Measurements from ENCODE around the gene SPIC.
"Not testable (repeated sequence)": the region's sequence is repeated elsewhere in the genome, so short reads cannot be mapped to it uniquely, and the experiment has no call there.

Gene SPIC

DNA sequence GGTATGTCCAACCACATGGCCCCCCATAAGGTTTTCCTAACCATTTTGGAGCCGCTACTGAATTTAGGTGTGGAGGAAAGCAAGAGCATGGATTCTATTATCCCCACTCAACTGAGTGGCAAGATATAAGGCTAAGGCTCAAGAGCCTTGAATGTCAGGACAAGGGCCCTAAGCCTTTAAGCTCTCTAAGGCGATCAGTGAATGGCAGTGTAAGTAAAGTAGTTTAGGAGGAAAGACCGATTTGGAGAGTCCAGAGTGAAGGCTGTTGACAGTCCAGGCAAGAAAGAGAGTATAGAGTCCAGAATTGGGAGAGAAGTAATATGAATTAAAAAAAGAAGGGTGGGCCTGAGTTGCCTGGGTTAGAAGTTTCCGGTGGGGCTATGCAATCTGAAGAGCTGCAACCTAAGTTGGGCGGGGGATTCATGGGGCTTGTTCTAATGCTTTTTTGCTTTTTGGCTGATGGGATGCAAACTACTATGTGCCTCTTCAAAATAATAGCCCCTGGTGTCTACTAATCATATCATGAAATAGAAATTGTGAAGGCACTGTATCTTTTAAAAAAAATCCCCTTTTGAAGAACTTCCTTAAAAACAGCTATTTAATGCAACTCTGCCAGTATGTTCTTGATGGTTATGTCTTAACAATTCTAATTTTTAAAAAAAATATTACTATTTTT, at the start of gene SPIC:
TSS of gene SPIC (plus strand) at position 626 of the 676 bp plus-strand sequence. CDS start 1,569 bp downstream, outside the sequence.
- FAIRE-seq (no peak), DNase-seq (ENCODE audit: low spot score) (no peak)

DNA sequence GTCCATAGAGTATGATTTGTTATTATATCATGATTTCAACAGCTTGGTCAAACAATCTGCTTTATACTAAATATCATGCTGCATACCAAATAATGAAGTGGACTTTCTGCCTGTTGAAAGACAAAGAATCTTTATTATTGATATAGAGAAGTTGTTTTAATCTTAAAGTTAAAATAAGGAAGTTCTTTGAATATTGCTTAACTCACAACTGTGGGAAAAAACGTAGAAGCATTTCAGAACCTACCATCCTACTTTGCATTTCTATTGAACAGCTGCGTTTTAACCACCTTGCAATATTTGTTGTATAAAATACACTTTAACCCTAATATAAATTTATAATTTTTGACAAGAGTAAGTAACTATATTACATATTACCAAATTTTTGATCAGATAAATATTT, 44.7 kb upstream of the SPIC start:
- DNase-seq (ENCODE audit: low spot score) (no peak), FAIRE-seq (no peak)

DNA sequence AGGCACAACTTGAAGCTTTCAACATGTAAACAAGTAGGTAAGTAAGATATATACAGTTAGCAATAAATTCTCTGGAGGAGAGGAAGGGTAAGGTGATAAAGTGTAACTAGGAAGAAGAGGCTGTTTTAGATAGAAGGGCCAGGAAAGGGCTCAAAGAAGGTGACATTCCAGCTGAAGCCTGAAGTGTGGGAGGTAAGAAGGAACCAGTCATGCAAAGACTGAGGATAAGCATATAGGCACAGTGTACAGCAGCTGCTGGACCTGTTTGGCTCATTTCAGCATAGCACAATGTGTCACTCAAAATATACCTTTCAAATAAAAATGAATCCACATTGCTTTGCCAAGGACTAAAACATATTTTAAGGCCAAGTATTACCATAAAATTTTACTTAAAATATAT, 39.0 kb upstream of the SPIC start:
- no peak for DNase-seq (ENCODE audit: low spot score)
- no peak for FAIRE-seq

DNA sequence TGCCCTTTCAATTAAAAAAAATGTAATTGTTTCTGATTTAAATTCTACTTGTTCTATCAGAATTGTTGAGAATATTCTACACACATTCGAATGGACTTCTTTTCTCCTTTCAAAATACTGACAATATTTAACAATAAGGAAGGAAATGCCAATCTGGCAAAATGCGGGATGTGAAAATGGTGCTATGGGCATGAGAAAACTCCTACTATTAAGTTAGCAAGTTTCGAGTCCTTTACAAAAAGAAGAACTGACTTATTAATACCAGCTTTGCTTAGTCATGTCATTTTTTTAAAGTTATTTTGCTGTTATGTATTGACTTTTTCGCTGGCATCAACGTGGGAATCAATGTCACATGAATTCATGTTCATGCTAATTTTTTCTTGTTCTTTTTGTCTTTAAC, 35.9 kb upstream of the SPIC start:
- no peak for DNase-seq (ENCODE audit: low spot score)
- FAIRE-seq = no peak

DNA sequence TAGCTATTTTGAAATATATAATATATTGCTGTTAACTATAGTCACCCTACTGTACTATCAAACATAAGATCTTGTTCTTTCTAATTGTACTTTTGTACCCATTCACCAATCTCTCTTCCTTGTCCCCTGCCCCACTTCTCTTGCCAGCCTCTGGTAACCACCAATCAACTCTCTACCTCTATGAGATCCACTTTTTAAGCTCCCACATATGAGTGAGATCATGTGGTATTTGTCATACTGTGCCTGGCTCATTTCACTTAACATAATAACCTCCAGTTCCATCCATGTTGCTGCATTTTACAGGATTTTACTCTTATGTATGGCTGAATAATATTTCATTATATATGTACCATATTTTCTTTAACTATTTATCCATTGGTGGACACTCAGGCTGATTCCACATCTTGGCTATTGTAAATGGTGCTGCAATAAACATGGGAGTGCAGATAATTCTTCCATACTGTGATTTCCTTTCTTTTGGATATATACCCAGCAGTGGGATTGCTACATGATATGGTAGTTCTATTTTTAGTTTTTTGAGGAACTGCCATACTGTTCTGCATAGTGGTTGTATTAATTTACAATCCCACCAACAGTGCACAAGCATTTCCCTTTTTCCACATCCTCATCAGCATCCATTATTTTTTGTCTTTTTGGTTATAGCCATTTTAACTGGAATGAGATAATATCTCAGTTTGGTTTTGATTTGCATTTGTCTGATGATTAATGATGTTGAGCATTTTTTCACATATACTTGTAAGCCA, 33.5 kb upstream of the SPIC start:
- no peak for FAIRE-seq

DNA sequence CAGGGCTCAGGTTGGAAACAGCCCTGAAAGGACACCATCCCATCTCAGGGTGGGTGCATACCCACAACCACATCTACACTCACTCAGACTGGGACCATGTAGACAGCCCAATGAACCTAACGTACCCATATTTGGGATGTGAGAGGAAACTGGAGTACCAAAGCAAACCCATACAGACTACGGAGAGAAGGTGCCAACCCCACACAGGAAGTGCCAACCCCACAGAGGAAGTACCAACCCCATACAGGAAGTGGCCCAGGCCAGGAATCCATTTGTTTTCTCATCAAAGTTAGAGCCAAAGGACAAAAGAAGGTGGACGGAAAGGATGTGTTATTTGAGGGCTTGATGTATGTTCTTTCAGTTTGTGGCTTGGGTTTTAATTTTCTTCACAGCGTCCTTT, 19.5 kb upstream of the SPIC start:
- DNase-seq (ENCODE audit: low spot score) (no peak), FAIRE-seq (no peak)

More for the DNA sequence above, 33.5 kb upstream of the SPIC start:
- DNase-seq (ENCODE audit: low spot score) = no peak

DNA sequence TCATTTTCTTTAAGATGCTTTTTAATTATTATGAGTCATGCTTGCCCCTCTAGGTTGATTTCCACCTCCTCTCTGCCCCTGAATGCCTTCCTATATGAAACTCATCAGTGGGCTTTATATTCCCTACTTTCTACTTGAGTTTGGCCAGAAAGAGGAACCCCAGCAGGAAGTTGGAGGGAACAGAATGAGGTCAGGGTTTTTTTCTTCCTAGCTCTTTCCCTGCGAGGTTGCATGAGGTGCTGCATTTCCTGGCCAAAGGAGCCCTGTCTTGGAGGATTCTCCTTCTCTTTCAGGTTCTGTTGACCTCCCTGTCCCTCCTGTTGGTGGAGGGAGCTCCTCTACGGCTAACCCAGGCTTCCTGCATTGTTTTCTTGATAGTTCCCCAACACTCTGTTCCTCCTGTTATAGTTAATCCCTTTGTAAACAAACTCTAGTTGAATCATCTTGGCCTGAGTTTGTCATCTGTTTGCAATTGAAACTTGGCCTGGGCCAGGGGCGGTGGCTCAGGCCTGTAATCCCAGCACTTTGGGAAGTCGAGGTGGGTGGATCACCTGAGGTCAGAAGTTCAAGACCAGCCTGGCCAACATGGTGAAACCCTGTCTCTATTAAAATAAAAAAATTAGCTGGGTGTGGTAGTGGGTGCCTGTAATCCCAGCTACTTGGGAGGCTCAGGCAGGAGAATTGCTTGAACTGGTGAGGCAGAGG, 15.3 kb upstream of the SPIC start:
- no peak for FAIRE-seq

DNA sequence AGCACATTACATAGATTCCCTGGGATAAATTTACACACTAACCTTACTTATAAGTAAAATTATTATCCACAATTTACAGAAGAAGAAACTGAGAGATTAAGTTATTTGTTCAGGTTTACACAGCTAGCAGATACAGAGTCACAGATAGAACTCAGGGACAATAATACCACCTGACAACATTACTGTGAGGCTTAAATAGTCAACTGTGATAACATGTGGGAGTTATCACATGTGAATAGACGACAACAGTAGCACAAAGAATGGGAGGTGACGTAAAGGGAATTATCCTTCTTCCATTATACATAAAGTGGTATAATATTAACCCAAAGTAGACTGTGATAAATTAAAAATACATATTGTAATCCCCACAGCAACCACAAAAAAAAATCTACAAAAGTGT, 6.2 kb upstream of the SPIC start:
- DNase-seq (ENCODE audit: low spot score) (no peak), FAIRE-seq (no peak)

More for the DNA sequence above, 15.3 kb upstream of the SPIC start:
- peak; percentile 18 for DNase-seq (ENCODE audit: low spot score)

DNA sequence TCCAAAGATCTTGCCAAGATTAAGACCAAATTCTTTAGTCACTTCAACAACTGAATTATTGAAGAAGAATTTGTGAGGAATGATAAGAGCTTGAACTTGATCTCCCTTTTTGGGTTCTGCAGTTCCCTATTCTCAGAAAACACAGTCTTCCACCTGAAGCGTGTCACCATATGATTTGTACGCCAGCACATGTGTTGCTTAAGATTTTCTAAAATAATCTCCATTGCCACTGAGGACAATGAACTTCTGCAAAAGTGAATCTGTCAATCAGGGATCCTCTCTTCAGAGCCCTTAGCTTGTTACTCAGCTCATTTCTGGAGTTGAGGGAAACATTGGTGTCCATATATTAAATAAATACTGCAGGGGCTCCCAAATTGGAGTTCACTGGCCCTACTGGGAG, 4.2 kb upstream of the SPIC start:
- DNase-seq (ENCODE audit: low spot score) (no peak), FAIRE-seq (no peak)

DNA sequence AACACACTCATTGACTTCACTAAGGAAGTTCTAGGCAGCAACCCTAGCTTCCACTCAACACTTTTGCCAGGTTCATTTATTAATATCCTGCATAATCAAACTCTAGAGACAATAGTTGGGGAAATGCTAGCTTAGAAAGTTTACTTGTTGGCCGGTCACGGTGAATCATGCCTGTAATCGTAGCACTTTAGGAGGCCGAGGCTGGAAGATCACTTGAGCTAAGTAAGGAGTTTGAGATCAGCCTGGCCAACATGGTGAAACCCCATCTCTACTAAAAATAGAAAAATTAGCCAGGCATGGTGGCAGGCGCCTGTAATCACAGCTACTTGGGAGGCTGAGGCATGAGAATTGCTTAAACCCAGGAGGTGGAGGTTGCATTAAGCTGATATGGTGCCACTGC, 3.3 kb upstream of the SPIC start:
- not testable (repeated sequence) for DNase-seq (ENCODE audit: low spot score); FAIRE-seq

DNA sequence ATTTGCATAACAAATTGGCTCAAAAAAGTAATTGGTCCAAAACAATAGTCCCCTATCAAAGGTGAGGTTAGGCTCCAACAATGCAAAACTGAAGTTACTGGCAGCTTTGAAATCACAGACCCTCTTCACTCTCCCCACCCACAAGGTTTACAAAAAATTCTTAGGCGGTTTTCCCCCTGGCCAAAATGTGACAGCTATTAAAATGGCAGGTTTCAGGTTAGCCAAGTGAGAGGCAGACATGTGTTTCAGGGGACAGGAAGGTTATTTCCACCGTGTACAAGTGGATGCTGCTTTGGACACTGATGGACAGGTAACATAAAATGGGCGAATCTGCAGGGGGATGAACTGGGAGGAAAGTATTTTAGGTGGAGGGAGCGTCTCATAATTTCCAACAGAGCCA, 888 bp upstream of the SPIC start:
- DNase-seq (ENCODE audit: low spot score) (no peak), FAIRE-seq (no peak)

DNA sequence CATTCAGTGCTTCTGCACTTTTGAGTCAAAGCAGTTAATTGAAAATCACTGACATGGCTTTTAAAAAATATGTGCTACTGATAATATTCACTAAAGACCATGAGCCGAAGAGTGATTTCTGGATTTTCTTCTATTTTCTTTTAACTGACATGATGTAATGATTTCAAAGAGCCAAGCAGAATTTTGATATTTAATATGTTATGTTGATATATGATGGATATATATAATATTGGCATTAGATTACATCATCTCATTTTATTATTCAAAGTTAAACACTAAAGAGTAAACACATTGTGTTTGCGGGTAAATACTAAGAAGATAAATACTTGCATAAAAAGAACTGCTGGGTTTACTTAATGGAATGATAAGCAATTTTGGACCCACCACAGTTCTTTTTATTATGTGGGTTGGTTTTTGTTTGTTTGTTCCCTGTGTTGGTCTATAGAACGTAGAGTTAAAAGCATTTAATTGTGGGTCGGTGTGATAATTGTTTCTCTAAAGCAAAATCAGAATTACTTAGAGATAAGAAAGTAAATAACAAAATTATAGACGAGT, 692 bp downstream of the SPIC start:
- DNase-seq (ENCODE audit: low spot score) (no peak), FAIRE-seq (no peak)

DNA sequence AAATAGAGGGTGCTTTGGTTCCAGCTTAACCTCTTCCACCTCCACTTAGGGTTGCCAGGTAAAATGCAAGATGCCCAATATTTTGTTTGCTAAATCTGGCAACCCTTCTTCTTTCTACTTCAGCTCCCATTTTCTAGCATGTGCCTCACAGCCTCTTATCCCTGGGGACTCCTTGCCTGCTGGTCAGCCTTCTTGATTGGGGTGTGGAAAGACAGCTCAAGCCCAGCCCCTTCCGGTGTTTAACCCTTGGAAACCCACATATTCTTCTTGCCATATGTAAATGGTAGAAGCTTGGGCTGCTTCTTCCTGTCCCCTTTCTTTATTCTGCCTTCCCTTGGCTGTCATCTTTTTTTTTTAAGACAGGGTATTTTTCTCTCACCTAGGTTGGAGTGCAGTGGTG, 5.7 kb downstream of the SPIC start:
- DNase-seq (ENCODE audit: low spot score) = no peak
- FAIRE-seq = no peak

DNA sequence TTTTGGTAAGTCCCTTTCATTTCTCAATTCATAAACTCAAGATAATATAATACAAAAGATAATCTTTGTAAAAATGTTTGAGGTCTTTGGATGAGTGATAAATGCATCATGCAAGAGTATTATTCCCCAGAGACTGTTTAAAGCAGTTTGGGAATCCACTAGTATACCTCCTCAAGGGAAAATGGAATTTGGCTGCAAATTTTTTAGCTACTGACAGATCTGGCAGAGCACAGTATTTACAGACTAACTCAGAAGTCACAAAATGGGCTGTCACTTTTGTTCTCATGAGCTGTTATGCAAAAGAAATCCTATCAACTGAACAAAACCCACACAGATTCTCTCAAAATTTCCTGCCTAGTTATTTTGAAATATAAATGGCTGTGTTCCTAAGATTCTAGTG, 9.9 kb downstream of the SPIC start:
- FAIRE-seq = no peak
- no peak for DNase-seq (ENCODE audit: low spot score)

DNA sequence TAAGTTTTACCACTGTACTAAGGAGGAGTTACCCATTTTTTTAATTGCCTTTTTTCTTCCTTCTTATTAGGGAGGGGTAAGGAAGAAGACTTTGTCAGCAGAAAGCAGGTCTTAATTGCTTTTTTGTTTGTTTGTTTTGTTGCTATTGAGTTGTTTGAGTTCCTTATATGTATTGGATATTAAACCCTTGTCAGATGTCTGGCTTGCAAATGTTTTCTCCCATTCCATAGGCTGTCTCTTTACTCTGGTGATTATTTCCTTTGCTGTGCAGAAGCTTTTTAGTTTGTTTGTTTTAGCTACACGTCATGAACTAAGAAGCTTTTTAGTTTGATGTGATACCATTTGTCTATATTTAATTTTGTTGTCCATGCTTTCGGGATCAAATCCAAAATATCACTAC, 13.3 kb downstream of the SPIC start:
- DNase-seq (ENCODE audit: low spot score) (no peak), FAIRE-seq (no peak)

DNA sequence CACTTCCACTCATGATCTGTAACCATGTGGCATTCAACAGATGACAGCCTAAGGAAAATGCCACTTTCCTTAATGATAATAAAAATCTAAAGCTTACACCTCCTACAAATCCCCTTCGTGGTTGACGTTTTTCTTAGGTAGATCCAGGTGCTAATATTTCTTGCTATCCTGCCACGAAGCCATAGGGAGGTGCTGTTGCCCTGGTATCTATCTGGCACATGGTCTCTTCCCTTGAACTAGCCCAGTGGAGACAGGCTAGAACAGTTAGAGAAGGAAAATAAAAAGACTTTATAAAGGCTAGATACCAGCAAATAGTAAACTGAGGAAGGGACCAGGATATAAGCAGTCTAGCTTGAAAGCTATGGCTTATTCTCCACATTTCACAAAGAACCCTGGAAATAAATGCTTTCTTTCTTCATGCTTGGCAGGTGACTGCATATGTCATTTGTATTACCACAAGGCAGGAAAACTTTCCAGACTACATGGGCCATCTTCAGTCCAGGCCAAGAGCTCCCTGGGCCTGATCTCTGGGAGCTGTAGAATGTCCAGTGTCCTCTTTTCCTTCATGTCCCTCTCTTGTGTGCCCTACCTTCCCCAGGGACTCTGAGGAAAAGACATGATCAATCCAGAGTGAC, 15.3 kb downstream of the SPIC start:
- FAIRE-seq (no peak), DNase-seq (ENCODE audit: low spot score) (peak; percentile 9)

DNA sequence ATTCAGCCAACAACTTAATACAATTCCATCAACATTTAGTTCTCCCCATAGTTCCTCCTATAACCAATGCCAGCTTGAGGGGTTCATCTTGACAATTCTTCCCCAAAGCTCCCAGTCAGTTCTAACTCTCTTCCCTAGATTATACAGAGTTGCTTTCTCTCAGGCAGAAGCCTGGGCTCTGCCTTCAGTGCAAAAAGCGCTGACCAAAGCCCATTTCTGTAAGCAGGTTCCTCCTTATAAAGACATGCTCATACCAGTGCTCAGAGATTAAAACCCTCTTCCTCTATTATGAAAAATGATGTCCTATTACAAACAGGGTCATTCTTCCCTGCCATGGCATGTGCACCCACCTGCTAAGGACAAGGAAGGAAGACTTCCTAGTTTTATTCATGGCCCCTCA, 16.2 kb downstream of the SPIC start:
- DNase-seq (ENCODE audit: low spot score) (no peak), FAIRE-seq (no peak)

DNA sequence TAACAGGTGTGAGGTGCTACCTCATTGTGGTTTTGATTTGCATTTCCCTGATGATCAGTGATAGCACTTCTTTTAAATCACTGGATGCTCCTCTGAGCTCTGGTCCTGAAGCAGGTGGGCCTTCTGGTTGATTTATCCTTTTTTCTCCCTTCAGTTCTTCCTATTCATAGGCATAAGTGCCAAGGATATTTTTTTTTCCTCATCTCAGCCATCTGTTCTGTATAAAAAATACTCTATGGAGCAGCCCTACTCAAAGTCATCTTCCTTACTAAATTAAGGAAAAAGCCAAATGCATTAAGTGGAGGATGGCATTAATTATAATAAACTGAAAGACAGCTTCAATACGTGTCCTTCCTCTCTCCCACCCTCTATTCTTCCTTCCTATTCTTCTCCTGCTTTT, 18.4 kb downstream of the SPIC start:
- FAIRE-seq = no peak
- no peak for DNase-seq (ENCODE audit: low spot score)

DNA sequence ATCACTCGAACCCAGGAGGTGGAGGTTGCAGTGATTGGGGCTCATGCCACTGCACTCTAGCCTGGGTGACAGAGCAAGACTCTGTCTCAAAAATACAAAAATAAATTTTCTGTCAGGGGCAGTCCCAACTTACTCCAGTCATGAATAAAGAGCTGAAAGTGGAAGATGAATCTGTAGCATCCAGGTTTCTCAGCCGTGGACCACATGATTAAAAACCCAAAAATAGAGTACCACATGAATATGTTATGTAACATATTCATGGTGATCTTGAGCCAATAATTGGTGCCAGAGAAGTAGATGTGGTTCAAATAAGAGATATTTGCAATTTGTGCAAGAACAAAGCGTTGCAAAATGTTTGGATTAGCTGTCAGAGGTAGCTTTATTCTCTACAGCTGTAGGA, 23.1 kb downstream of the SPIC start:
- no peak for FAIRE-seq
- DNase-seq (ENCODE audit: low spot score) = no peak

DNA sequence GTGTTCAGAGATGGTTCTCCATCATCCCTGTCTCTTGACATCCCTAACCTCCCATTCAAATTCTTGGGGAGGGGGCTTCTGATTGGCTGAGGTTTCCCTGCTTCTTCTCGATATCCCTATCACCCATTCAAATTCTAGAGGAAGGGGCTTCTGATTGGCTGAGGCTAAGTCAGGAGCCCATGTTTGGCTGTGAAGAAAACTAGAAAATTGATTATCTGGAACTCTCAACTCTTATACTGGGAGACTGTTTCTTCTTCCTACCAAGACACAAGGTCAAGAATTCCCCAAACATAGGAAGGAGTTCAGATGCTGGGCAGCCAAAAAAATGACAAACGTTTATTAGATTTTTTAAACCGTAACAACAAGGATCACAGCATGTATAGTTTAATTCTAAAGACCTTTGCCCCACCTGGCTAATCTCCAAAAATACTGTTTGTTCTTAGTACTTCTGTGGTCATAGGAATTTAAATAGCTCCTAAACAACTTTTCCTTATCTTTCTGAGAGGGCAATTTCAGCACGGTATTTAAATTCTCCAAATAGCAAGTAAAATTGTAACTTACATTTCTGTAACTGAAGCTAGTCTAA, 26.4 kb downstream of the SPIC start:
- DNase-seq (ENCODE audit: low spot score) (no peak), FAIRE-seq (no peak)

DNA sequence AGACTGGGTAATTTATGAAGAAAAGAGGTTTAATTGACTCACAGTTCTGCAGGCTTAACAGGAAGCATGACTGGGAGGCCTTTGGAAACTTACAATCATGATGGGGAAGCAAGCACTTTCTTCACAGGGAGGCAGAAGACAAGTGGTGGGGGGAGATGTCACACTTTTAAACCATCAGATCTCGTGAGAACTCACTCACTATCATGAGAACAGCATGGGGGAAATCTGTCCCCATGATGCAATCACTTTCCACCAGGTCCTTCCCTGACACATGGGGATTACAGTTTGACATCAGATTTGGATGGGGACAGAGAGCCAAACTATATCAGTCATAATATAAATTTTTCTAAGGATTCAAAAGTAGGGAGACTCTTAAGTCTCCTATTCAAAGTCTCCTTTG, 46.0 kb downstream of the SPIC start:
- no peak for DNase-seq (ENCODE audit: low spot score)
- no peak for FAIRE-seq

Measured in urothelium cell line (cell line).